Astrocyte (in vitro differentiated cells and primary cell): ENCODE measurements around the gene ZBTB12. TPM values are rescaled to one million over a fixed set of nuclear protein-coding genes. Genes with fewer than 3 reads are reported as not detected.

Experiments used
- DNase-seq: peaks from one replicate; pipeline ENCODE4 v3.0.0-alpha.2; 2010; ENCODE audit warnings: low read depth
- FAIRE-seq: peaks from 2 replicates; lab custom pipeline; 2011; peaks lifted over from hg19 to GRCh38; lab: Jason Lieb, UNC
- H2AFZ ChIP-seq: 2 replicates; pipeline ENCODE4 v1.6.0; 2012; ENCODE audit warnings: low read depth, low read length, inconsistent platforms
- H3K27ac ChIP-seq: 2 replicates; pipeline ENCODE4 v1.5.1; 2011; ENCODE audit warnings: low read depth, low read length, inconsistent platforms
- H3K27me3 ChIP-seq: 2 replicates; pipeline ENCODE4 v1.6.0; 2011; ENCODE audit warnings: low read length, inconsistent platforms; ENCODE audit not compliant: insufficient read depth
- H3K36me3 ChIP-seq: 2 replicates; pipeline ENCODE4 v1.5.1; 2011; ENCODE audit warnings: low read length, inconsistent platforms; ENCODE audit not compliant: insufficient read depth
- H3K4me1 ChIP-seq: 2 replicates; pipeline ENCODE4 v1.5.1; 2011; ENCODE audit warnings: low read length, inconsistent platforms; ENCODE audit not compliant: insufficient read depth
- H3K4me2 ChIP-seq: 2 replicates; pipeline ENCODE4 v1.6.0; 2012; ENCODE audit warnings: low read length, inconsistent platforms
- H3K4me3 ChIP-seq: 2 replicates; pipeline ENCODE4 v1.5.1; 2011; ENCODE audit warnings: low read depth, mild to moderate bottlenecking, low read length, inconsistent platforms; ENCODE audit not compliant: insufficient read depth
- H3K79me2 ChIP-seq: 2 replicates; pipeline ENCODE4 v1.6.0; 2012; ENCODE audit warnings: mild to moderate bottlenecking, low read length, inconsistent platforms; ENCODE audit not compliant: insufficient read depth
- H3K9ac ChIP-seq: 2 replicates; pipeline ENCODE4 v1.6.0; 2012; ENCODE audit warnings: mild to moderate bottlenecking, low read length, inconsistent platforms
- H3K9me3 ChIP-seq: 2 replicates; pipeline ENCODE4 v1.5.1; 2012; ENCODE audit warnings: low read depth, mild to moderate bottlenecking, low read length, inconsistent platforms; ENCODE audit not compliant: insufficient read depth
- H4K20me1 ChIP-seq: 2 replicates; pipeline ENCODE4 v1.6.0; 2012; ENCODE audit warnings: low read length, inconsistent platforms; ENCODE audit not compliant: insufficient read depth
- H3K27ac Mint-ChIP-seq: one replicate; pipeline ENCODE4 v1.8.0; 2021; ENCODE audit warnings: mild to moderate bottlenecking, mixed read lengths; ENCODE audit not compliant: unreplicated experiment
- H3K27me3 Mint-ChIP-seq: one replicate; pipeline ENCODE4 v1.8.0; 2021; ENCODE audit warnings: low read depth, mixed read lengths; ENCODE audit not compliant: unreplicated experiment
- H3K36me3 Mint-ChIP-seq: one replicate; pipeline ENCODE4 v1.8.0; 2021; ENCODE audit warnings: low read depth, mixed read lengths; ENCODE audit not compliant: unreplicated experiment
- H3K4me1 Mint-ChIP-seq: one replicate; pipeline ENCODE4 v1.8.0; 2021; ENCODE audit warnings: low read depth, mixed read lengths; ENCODE audit not compliant: unreplicated experiment
- H3K4me3 Mint-ChIP-seq: one replicate; pipeline ENCODE4 v1.8.0; 2021; ENCODE audit warnings: mild to moderate bottlenecking, moderate library complexity, mixed read lengths; ENCODE audit not compliant: unreplicated experiment
- H3K9me3 Mint-ChIP-seq: one replicate; pipeline ENCODE4 v1.8.0; 2021; ENCODE audit warnings: mild to moderate bottlenecking, mixed read lengths; ENCODE audit not compliant: unreplicated experiment
- EZH2 ChIP-seq: IDR thresholded peaks from 2 replicates; pipeline ENCODE4 v1.6.1; 2012; ENCODE audit warnings: mild to moderate bottlenecking, low read length, inconsistent platforms; ENCODE audit not compliant: insufficient read depth
- total RNA-seq: library from RNA; stranded (reverse); gene quantifications from 2 replicates; pipeline ENCODE4 v1.2.1, GENCODE V29; 2021
- TF ChIP-seq, protein P1 (sequence below): IDR thresholded peaks from 2 replicates; pipeline ENCODE4 v1.5.1; 2011; ENCODE audit warnings: low read depth, mild to moderate bottlenecking, inconsistent platforms, low read length, moderate library complexity; ENCODE audit not compliant: insufficient read depth

Gene ZBTB12
- total RNA-seq, 1 donor from 2014 or later = 4.6 TPM

DNA sequence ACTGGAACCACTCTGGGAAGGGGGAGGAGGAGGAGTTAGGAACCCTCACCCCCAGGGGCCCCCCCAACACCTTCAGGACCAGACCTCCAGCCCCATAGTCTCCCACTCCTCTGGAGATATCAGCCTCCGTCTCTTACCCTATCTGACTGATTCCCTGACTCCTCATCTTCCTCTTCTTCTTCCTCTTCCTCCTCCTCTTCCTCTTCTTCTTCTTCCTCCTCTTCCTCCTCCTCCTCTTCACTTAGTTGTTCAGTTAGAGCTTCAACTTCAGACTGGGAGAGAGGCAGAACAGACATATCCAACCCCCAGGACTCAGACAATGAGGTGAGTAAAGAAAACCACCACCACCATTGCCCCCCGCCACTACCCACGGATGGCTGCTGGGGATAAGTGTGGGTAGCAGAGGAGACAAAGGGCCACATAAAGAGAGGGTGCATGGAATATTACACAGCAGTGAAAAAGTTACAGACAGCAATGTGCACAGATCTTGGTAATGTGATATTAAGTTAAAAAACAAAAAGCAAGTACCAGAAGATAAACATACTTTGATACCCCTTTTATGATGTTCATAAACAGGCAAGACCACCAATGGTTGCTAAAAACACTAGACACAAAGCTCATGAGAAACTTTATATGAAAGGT lies 12.4 kb downstream of the ZBTB12 start:
- peaks cover 2% of the 10 kb centered on the region for H3K4me1 Mint-ChIP-seq
- Histone ChIP-seq H4K20me1 (no peaks in the 10 kb centered on the region), H2AFZ (no peak overlapping the region), H3K27ac (no peak overlapping the region), H3K4me1 (no peaks in the 10 kb centered on the region), H3K27me3 (no peaks in the 10 kb centered on the region), H3K4me3 (no peak overlapping the region), H3K4me2 (no peak overlapping the region), H3K36me3 (peaks cover 16% of the 10 kb centered on the region), H3K79me2 (no peaks in the 10 kb centered on the region), H3K9ac (no peak overlapping the region), H3K9me3 (no peaks in the 10 kb centered on the region)
- no peak for DNase-seq
- peaks cover 26% of the 10 kb centered on the region for H3K36me3 Mint-ChIP-seq
- TF ChIP-seq, protein P1, sequence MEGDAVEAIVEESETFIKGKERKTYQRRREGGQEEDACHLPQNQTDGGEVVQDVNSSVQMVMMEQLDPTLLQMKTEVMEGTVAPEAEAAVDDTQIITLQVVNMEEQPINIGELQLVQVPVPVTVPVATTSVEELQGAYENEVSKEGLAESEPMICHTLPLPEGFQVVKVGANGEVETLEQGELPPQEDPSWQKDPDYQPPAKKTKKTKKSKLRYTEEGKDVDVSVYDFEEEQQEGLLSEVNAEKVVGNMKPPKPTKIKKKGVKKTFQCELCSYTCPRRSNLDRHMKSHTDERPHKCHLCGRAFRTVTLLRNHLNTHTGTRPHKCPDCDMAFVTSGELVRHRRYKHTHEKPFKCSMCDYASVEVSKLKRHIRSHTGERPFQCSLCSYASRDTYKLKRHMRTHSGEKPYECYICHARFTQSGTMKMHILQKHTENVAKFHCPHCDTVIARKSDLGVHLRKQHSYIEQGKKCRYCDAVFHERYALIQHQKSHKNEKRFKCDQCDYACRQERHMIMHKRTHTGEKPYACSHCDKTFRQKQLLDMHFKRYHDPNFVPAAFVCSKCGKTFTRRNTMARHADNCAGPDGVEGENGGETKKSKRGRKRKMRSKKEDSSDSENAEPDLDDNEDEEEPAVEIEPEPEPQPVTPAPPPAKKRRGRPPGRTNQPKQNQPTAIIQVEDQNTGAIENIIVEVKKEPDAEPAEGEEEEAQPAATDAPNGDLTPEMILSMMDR = no peak
- no peak for TF ChIP-seq EZH2
- H3K27ac Mint-ChIP-seq = no peak overlapping the region
- H3K27me3 Mint-ChIP-seq = no peaks in the 10 kb centered on the region
- FAIRE-seq = no peak
- H3K9me3 Mint-ChIP-seq = no peaks in the 10 kb centered on the region
- H3K4me3 Mint-ChIP-seq = no peak overlapping the region

DNA sequence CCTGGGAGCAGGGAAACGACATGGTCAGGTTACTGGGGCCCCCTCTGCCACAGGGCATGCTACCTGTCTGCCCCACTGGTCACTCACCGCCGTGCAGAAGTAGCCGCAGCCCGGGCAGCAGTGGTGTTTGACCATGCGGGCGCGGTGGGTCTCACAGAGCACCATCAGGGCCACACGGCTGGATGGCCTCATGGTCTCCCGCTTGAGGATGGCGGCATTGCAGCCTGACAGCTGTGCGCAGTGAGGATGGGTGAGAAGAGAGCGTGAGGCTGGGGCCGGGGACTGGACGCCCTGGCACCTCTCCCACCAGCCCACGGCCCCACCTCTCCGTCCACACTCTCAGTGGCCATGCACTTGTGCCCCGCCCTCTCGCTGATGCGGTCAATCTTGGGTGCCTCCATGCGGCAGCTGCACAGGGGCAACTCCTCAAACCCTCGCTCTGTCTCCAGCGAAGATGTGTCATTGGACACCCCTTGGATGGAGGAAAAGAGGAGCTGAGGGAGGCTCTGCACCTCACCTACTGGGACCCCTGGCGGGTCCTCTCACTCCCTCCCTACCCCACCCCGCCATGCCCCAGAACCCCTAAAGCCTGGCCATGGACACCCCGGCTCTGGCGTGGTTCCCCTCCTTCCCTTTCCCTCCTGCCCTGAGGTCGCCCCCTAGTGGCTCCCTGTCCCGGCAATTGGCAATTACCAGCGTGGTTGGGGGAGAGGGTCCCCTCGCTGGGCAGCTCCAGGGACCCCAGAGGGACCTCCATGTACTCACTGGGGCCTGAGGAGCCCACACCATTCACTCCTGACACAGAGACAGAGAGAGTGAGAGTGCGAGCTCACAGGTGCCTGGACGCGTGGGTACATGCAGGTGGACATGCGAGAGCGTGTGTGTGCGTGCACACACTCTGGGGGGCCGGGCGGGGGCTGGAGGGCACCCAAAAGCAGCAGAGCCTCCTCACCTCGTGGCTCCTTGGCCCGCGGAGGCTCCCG lies 13.3 kb downstream of the ZBTB12 start:
- Histone ChIP-seq H3K9ac (no peak overlapping the region), H3K27me3 (no peaks in the 10 kb centered on the region), H3K4me3 (no peak overlapping the region), H3K4me2 (no peak overlapping the region), H3K79me2 (no peaks in the 10 kb centered on the region), H3K9me3 (no peaks in the 10 kb centered on the region), H3K4me1 (no peaks in the 10 kb centered on the region), H2AFZ (no peak overlapping the region), H4K20me1 (no peaks in the 10 kb centered on the region), H3K36me3 (peaks cover 18% of the 10 kb centered on the region), H3K27ac (no peak overlapping the region)
- peaks cover 30% of the 10 kb centered on the region for H3K36me3 Mint-ChIP-seq
- DNase-seq (no peak), FAIRE-seq (no peak)
- no peak for TF ChIP-seq EZH2
- TF ChIP-seq, protein P1 = peak; percentile 45
- no peak overlapping the region for H3K4me3 Mint-ChIP-seq
- H3K9me3 Mint-ChIP-seq = no peaks in the 10 kb centered on the region
- H3K4me1 Mint-ChIP-seq = peaks cover 2% of the 10 kb centered on the region
- no peak overlapping the region for H3K27ac Mint-ChIP-seq
- H3K27me3 Mint-ChIP-seq = no peaks in the 10 kb centered on the region
